SK-N-MC (cell line): Measurements from ENCODE around the gene MON2.

Source experiments
- EZH2 ChIP-seq: fragments of 200-600 bp; sonication (generic); IDR thresholded peaks from one replicate; pipeline ENCODE4 v1.6.1; 2017; ENCODE audit warnings: antibody characterized with exemption
- POLR2AphosphoS5 ChIP-seq: IDR thresholded peaks from 2 replicates; pipeline ENCODE4 v1.6.1; 2012; ENCODE audit warnings: mild to moderate bottlenecking, low read depth, low read length, borderline replicate concordance

DNA sequence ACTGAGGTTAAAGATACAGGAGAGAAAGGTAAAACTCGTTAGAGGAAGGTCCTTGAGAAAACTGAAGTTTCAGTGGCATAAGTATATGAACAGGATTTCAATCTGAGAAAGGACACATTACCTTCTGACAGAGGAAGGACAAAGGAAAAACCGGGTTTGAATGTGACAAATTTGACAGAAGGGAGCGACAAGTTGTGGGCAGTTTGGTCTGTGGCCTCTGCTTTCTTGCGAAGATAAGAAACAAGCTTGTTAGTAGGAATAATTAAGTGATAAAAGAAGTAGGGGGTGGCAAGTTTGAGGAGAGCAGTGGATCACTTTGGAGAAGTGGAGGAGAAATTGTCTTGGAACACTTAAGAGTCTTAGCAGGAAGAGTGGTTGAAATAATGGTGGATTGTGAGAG lies 5.1 kb downstream of the MON2 start:
- TF ChIP-seq EZH2 (no peak), POLR2AphosphoS5 (no peak)
